Measurements from ENCODE around the gene LDLRAP1.

- TF ChIP-seq, protein P1, sequence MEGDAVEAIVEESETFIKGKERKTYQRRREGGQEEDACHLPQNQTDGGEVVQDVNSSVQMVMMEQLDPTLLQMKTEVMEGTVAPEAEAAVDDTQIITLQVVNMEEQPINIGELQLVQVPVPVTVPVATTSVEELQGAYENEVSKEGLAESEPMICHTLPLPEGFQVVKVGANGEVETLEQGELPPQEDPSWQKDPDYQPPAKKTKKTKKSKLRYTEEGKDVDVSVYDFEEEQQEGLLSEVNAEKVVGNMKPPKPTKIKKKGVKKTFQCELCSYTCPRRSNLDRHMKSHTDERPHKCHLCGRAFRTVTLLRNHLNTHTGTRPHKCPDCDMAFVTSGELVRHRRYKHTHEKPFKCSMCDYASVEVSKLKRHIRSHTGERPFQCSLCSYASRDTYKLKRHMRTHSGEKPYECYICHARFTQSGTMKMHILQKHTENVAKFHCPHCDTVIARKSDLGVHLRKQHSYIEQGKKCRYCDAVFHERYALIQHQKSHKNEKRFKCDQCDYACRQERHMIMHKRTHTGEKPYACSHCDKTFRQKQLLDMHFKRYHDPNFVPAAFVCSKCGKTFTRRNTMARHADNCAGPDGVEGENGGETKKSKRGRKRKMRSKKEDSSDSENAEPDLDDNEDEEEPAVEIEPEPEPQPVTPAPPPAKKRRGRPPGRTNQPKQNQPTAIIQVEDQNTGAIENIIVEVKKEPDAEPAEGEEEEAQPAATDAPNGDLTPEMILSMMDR (IDR thresholded peaks at IDR 0.05), result no peak
- no peak for TF ChIP-seq POLR2A (IDR thresholded peaks at IDR 0.05; ENCODE audit: low read depth)
- no peak for TF ChIP-seq POLR2AphosphoS5 (IDR thresholded peaks at IDR 0.05)
These were observed 40.3 kb downstream of the LDLRAP1 start for GRCh38 chr1:25583519-25584370.
